IMR-90 (cell line): Measurements from ENCODE around the gene MTHFD2. TPM values are rescaled to one million over a fixed set of nuclear protein-coding genes. Genes with fewer than 3 reads are reported as not detected.
"Not testable (repeated sequence)": the region's sequence is repeated elsewhere in the genome, so short reads cannot be mapped to it uniquely, and the experiment has no call there.

Experiments used
- ATAC-seq: fragments of 200-7000 bp; cut with Tn5 transposase; 2 replicates; pipeline ENCODE4 v1.9.1; 2020; ENCODE audit warnings: low read depth, mild to moderate bottlenecking, moderate library complexity
- BruUV-seq: library from RNA; stranded (reverse); fragments of 400-500 nt; replicated peaks from 2 replicates; lab custom pipeline; 2021; lab: Mats Ljungman, UMichigan
- CTCF ChIA-PET: fragments of 300-600 bp; formaldehyde crosslinking; extraction: SDS; loops from one replicate; lab custom pipeline; 2021; ENCODE audit warnings: antibody characterized with exemption; lab: Yijun Ruan, JAX
- POLR2A ChIA-PET: fragments of 300-600 bp; sonication (Branson Sonifier 250); formaldehyde crosslinking; loops from one replicate; lab custom pipeline; 2022; ENCODE audit warnings: antibody characterized with exemption; ENCODE audit not compliant: unreplicated experiment; lab: Charles Lee
- DNase-seq: peaks from one replicate; pipeline ENCODE4 v3.0.0; 2013
- H2AFZ ChIP-seq: replicated peaks from 2 replicates; pipeline ENCODE3; 2013; ENCODE audit warnings: low read length, mild to moderate bottlenecking; ENCODE audit not compliant: poor library complexity
- H2AK5ac ChIP-seq: 2 replicates; pipeline ENCODE4 v1.6.1; 2013; ENCODE audit warnings: low read depth, low read length, inconsistent platforms
- H2AK9ac ChIP-seq: replicated peaks from 2 replicates; pipeline ENCODE3; 2013; ENCODE audit warnings: mild to moderate bottlenecking, low read depth, low read length, moderate library complexity; ENCODE audit not compliant: poor library complexity
- H2BK120ac ChIP-seq: 2 replicates; pipeline ENCODE4 v1.6.1; 2013; ENCODE audit warnings: low read depth, low read length, inconsistent platforms
- H2BK15ac ChIP-seq: 3 replicates; pipeline ENCODE4 v1.6.1; 2013; ENCODE audit warnings: low read depth, low read length, inconsistent platforms
- H2BK20ac ChIP-seq: 2 replicates; pipeline ENCODE4 v1.6.1; 2013; ENCODE audit warnings: low read depth, mild to moderate bottlenecking, inconsistent platforms, low read length, moderate library complexity
- H2BK5ac ChIP-seq: 2 replicates; pipeline ENCODE4 v1.6.1; 2013; ENCODE audit warnings: mild to moderate bottlenecking, low read depth, low read length, inconsistent platforms; ENCODE audit not compliant: poor library complexity, severe bottlenecking
- H3K14ac ChIP-seq: replicated peaks from 2 replicates; pipeline ENCODE4 v1.6.1; 2013; ENCODE audit warnings: low read depth, low read length, inconsistent platforms
- H3K18ac ChIP-seq: 2 replicates; pipeline ENCODE4 v1.6.1; 2013; ENCODE audit warnings: low read depth, low read length, control low read depth
- H3K23ac ChIP-seq: 2 replicates; pipeline ENCODE4 v1.6.1; 2013; ENCODE audit warnings: low read depth, low read length, inconsistent platforms
- H3K27ac ChIP-seq: 2 replicates; pipeline ENCODE4 v1.5.1; 2013; ENCODE audit warnings: mild to moderate bottlenecking, control low read depth, low read length; ENCODE audit not compliant: insufficient read depth
- H3K27me3 ChIP-seq: 2 replicates; pipeline ENCODE4 v1.6.1; 2013; ENCODE audit warnings: low read length; ENCODE audit not compliant: control insufficient read depth, insufficient read depth
- H3K36me3 ChIP-seq: 2 replicates; pipeline ENCODE4 v1.6.1; 2013; ENCODE audit warnings: low read length, mixed read lengths; ENCODE audit not compliant: control insufficient read depth, insufficient read depth
- H3K4ac ChIP-seq: 2 replicates; pipeline ENCODE4 v1.6.1; 2013; ENCODE audit warnings: low read depth, low read length, inconsistent platforms
- H3K4me1 ChIP-seq: 2 replicates; pipeline ENCODE4 v1.6.1; 2013; ENCODE audit warnings: low read length, mixed read lengths; ENCODE audit not compliant: control insufficient read depth, insufficient read depth
- H3K4me2 ChIP-seq: 2 replicates; pipeline ENCODE4 v1.6.1; 2013; ENCODE audit warnings: low read depth, mild to moderate bottlenecking, control low read depth, low read length, moderate library complexity
- H3K4me3 ChIP-seq: 2 replicates; pipeline ENCODE4 v1.5.1; 2013; ENCODE audit warnings: low read depth, mild to moderate bottlenecking, control low read depth, low read length, moderate library complexity; ENCODE audit not compliant: insufficient read depth
- H3K56ac ChIP-seq: 2 replicates; pipeline ENCODE4 v1.6.1; 2013; ENCODE audit warnings: low read length, inconsistent platforms; ENCODE audit not compliant: insufficient read depth; ENCODE audit errors: extremely low read depth
- H3K79me1 ChIP-seq, 2 experiments: 2 replicates each; pipeline ENCODE4 v1.6.1; 2013; ENCODE audit warnings: low read length in 2 of 2, inconsistent platforms in 1 of 2, low read depth in 1 of 2
- H3K9ac ChIP-seq: 2 replicates; pipeline ENCODE4 v1.6.1; 2013; ENCODE audit warnings: low read depth, low read length, control low read depth
- H3K9me1 ChIP-seq: 2 replicates; pipeline ENCODE4 v1.6.1; 2013; ENCODE audit warnings: low read length, inconsistent platforms; ENCODE audit not compliant: insufficient read depth
- H3K9me3 ChIP-seq: 2 replicates; pipeline ENCODE4 v1.6.1; 2013; ENCODE audit warnings: low read length; ENCODE audit not compliant: control insufficient read depth, insufficient read depth
- H4K20me1 ChIP-seq: 2 replicates; pipeline ENCODE4 v1.6.1; 2013; ENCODE audit warnings: low read length, inconsistent platforms; ENCODE audit not compliant: insufficient read depth
- H4K5ac ChIP-seq: 2 replicates; pipeline ENCODE4 v1.6.1; 2013; ENCODE audit warnings: mild to moderate bottlenecking, low read depth, low read length, control low read depth
- H4K8ac ChIP-seq, 2 experiments: 2 replicates each; pipeline ENCODE4 v1.6.1; 2013; ENCODE audit warnings: low read depth in 2 of 2, low read length in 2 of 2, control low read depth in 1 of 2, inconsistent platforms in 1 of 2
- H4K91ac ChIP-seq: 2 replicates; pipeline ENCODE4 v1.6.1; 2013; ENCODE audit warnings: low read depth, low read length, inconsistent platforms; ENCODE audit not compliant: insufficient read depth
- WGBS, 2 experiments: methylation state at CpG; one replicate each; pipeline versions ENCODE4 v1.1.5 to v1.1.7; 2013; ENCODE audit warnings: missing lambda C conversion rate in 2 of 2; ENCODE audit not compliant: insufficient read length in 1 of 2; ENCODE audit errors: extremely low coverage in 2 of 2; 5-methylcytosine and 5-hydroxymethylcytosine counted together
- dilution Hi-C: fragments of 300-500 bp; cut with HindIII; formaldehyde crosslinking; loops from one replicate; pipeline ENCODE4 v1.14.3; 2018; ENCODE audit warnings: low sequenced_read_pairs; ENCODE audit not compliant: unreplicated experiment
- in situ Hi-C: fragments of 300-500 bp; cut with MboI; formaldehyde crosslinking; loops from 3 replicates; pipeline ENCODE4 v1.14.3; 2019; ENCODE audit warnings: low sequenced_read_pairs, inconsistent platforms, mixed read lengths
- intact Hi-C: fragments of 100-400 bp; cut with micrococcal nuclease; formaldehyde crosslinking; loops from 2 replicates; pipeline ENCODE4 v1.10.0; 2022
- polyA plus RNA-seq, 3 experiments: library from polyadenylated mRNA; depleted of rRNA; stranded (reverse); fragments of >200 nt; gene quantifications; 2 replicates each; pipeline ENCODE4 v1.2.3, GENCODE V29; 2012; ENCODE audit warnings: low replicate concordance in 1 of 3
- total RNA-seq: library from RNA; depleted of rRNA; stranded (reverse); fragments of >200 nt; gene quantifications from 2 replicates; pipeline ENCODE4 v1.2.3, GENCODE V29; 2012

MTHFD2 gene
- total and polyA plus RNA-seq, 2 of the 4 experiments (the other 2 are of a cell fraction), result 66.8 to 122 TPM

GRCh38 chr2:74229865-74230264 is 31.4 kb downstream of the MTHFD2 start:
- H2AFZ ChIP-seq, H2BK120ac ChIP-seq, H2AK5ac ChIP-seq, H3K56ac ChIP-seq, H2BK15ac ChIP-seq, H3K23ac ChIP-seq, H3K9me1 ChIP-seq, DNase-seq, in situ Hi-C loops, H2BK20ac ChIP-seq, H3K27ac ChIP-seq, H3K9ac ChIP-seq, H3K14ac ChIP-seq, H4K20me1 ChIP-seq, H3K4me1 ChIP-seq, H4K91ac ChIP-seq, H3K4me2 ChIP-seq, ATAC-seq, dilution Hi-C loops, H3K79me1 ChIP-seq, H3K9me3 ChIP-seq, H2BK5ac ChIP-seq, intact Hi-C loops, H3K18ac ChIP-seq, H2AK9ac ChIP-seq, POLR2A ChIA-PET, CTCF ChIA-PET, H3K4me3 ChIP-seq, H3K4ac ChIP-seq, H4K5ac ChIP-seq, H4K8ac ChIP-seq, BruUV-seq, H3K36me3 ChIP-seq: not testable (repeated sequence)
- WGBS, 2 experiments, result 83% methylated on average over 2 of the region's 5 CpGs; no CpG with 5 or more reads in 1 of the 2 experiments
- peaks cover 19% of the 10 kb centered on the region; the same call in 1 of the 2 replicates for H3K27me3 ChIP-seq
